NCI-H2196 (cell line): ENCODE results near the gene EIF2S3.

Source experiments
- DNase-seq: peaks from one replicate; lab custom pipeline; 2025; ENCODE audit not compliant: unreplicated experiment; lab: John Stamatoyannopoulos, UW

EIF2S3 gene

GRCh38 chrX:24125028-24125612 is 70.4 kb downstream of the EIF2S3 start:
- DNase-seq: no peak
